GM13977 (cell line): Measurements from ENCODE around the gene NCAPG2.

Source experiments
- DNase-seq: peaks from one replicate; pipeline ENCODE4 v3.0.0; 2012; ENCODE audit warnings: low spot score
- in situ Hi-C: fragments of 300-500 bp; cut with MboI; formaldehyde crosslinking; loops from one replicate; pipeline ENCODE4 v1.12.0; 2022; ENCODE audit warnings: low sequenced_read_pairs, low pct_unique_long_range_greater_than_20kb, mixed read lengths, inconsistent platforms; ENCODE audit not compliant: unreplicated experiment
- TF ChIP-seq, protein P1 (sequence below): IDR thresholded peaks from 2 replicates; pipeline ENCODE4 v1.5.1; 2012; ENCODE audit warnings: mild to moderate bottlenecking, control low read depth; ENCODE audit not compliant: insufficient read depth; ENCODE audit errors: extremely low read depth, missing control alignments

Gene NCAPG2

DNA sequence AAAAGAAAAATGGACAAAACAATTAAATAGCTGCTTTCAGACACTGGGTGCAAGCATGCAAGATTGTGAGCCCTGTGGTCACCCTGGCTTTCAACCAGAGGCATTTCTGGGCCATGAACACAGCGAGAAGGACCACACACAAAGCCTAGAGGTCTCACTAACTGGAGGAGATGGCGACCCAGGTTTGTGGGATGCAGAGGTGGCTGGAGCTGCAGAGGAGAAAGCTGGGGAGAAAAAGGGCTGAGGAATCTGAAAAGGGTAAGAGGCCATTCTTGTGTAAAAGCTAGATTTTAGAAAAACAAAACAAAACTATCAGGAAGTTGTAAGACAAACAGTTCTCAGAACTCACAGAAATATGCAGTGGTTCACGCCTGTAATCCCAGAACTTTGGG lies 86.9 kb downstream of the NCAPG2 start:
- DNase-seq: no peak
- TF ChIP-seq, protein P1, sequence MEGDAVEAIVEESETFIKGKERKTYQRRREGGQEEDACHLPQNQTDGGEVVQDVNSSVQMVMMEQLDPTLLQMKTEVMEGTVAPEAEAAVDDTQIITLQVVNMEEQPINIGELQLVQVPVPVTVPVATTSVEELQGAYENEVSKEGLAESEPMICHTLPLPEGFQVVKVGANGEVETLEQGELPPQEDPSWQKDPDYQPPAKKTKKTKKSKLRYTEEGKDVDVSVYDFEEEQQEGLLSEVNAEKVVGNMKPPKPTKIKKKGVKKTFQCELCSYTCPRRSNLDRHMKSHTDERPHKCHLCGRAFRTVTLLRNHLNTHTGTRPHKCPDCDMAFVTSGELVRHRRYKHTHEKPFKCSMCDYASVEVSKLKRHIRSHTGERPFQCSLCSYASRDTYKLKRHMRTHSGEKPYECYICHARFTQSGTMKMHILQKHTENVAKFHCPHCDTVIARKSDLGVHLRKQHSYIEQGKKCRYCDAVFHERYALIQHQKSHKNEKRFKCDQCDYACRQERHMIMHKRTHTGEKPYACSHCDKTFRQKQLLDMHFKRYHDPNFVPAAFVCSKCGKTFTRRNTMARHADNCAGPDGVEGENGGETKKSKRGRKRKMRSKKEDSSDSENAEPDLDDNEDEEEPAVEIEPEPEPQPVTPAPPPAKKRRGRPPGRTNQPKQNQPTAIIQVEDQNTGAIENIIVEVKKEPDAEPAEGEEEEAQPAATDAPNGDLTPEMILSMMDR: no peak
- in situ Hi-C loops: no loop called here

DNA sequence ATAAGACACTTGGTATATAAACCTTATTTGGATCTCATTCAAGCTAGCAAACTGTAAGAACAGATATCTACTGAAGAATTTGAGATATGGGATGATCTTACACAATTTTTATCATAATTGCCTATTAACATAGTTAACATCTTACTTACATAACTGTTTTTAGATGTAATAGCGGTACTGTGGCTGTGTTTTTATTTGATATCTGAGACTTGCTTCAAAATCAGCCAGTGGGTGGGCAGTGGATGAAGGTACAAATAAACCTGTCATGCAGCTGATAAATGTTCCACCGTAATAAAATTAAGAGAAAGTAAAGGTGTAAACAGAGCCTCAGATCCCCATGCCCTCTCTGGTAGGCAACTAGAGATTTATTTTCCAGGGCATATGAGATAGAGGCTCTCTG lies 88.6 kb downstream of the NCAPG2 start:
- DNase-seq: no peak
- TF ChIP-seq, protein P1: no peak
- in situ Hi-C loops: no loop called here

DNA sequence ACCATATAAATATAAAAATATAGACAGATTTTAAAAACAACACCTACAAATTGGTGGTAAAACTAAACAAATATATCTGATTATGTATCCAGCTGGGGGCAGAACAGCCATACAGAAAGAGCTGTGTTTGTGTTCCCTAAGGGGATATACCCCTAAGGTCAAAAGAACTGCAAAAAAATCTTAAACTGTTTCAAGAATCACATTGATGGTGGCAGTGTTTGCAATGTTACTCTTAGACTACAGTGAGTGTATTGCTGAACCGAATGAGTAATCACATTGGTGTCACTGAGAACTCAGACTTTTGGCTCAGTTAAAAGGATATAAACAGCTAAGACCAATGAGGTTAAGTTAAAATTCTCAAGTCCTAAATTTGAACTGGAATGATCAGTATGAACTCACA lies 89.9 kb downstream of the NCAPG2 start:
- in situ Hi-C loops: no loop called here
- TF ChIP-seq, protein P1: peak; percentile 2
- DNase-seq: peak; percentile 6

DNA sequence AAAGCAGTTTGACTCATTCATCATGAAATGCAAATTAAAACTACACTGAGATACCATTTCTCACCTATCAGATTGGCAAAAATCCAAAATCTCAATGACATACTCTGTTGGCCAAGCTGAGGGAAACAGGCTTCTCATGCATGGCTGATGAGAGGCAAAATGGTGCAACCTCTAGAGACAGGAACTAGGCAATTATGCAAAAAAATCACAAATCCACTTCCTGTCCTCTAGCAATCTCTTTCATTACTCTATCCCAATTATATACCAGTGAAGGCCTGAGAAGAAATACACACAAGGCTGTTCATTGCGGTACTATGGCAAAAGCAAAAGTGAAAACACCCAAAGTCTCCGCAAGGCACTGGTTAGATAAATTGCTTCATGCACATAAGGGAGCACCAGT lies 91.1 kb downstream of the NCAPG2 start:
- TF ChIP-seq, protein P1: no peak
- in situ Hi-C loops: no loop called here
- peak; percentile 62 for DNase-seq

DNA sequence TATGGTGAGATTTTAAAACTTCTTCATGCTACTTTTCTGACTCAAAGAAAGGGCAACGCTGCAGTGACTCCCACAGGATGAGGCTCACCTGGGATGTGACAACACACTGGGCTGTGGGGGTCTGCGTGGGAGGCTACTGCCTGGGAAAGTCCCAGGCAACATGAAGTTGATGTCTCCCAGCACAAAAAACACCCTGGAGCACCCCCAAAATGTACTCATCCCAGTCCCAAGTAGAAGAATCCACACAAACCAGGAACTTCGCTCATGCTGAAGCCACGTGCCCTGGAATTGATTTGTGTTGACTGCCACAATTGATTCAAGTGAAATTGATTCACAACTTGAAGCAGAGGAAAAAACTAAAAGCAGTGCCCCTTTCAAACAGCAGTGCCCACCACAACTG lies 92.1 kb downstream of the NCAPG2 start:
- in situ Hi-C loops: no loop called here
- TF ChIP-seq, protein P1: no peak
- no peak for DNase-seq

DNA sequence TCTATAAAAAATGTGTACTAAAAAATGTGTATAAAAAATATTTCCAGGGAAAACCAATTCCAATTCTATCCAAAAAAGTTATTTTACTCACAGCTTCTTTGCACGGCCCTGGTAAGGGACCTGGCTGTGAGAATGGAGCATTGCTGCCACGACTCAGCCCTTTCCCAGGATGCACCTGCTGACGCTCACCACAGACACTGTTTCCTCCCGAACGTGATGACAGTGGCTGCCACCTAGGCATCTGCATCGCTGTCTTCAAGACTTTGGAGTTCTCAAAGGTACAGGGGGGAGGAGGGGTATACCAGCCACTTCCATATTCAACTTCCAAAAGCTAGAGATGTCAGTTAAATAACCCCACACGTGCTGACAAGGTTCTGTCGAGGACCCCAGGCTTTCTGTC lies 93.1 kb downstream of the NCAPG2 start:
- in situ Hi-C loops: no loop called here
- TF ChIP-seq, protein P1: no peak
- DNase-seq: no peak
